CD8-positive, alpha-beta memory T cell (primary cell): Measurements from ENCODE around the gene MRAP2. TPM values are rescaled to one million over a fixed set of nuclear protein-coding genes. Genes with fewer than 3 reads are reported as not detected.

Experiments
- CTCF ChIA-PET: fragments of 350-600 bp; sonication (Branson Sonifier 250); formaldehyde crosslinking; loops from one replicate; lab custom pipeline; 2021; ENCODE audit warnings: antibody characterized with exemption; lab: Charles Lee
- POLR2A ChIA-PET: fragments of 350-600 bp; sonication (Branson Sonifier 250); formaldehyde crosslinking; loops from one replicate; lab custom pipeline; 2021; ENCODE audit warnings: antibody characterized with exemption; lab: Charles Lee
- DNase-seq, 5 donors: peaks; one replicate each; pipeline versions ENCODE4 v3.0.0 to v3.0.0-alpha.2; 2020 to 2022; ENCODE audit warnings: mixed read lengths in 1 of 5
- H3K27ac ChIP-seq: one replicate; pipeline ENCODE4 v1.7.0; 2013; ENCODE audit warnings: low read depth, mild to moderate bottlenecking, low read length, moderate library complexity
- H3K27me3 ChIP-seq: 2 replicates; pipeline ENCODE4 v1.7.0; 2013; ENCODE audit warnings: low read length, mild to moderate bottlenecking; ENCODE audit not compliant: insufficient read depth, poor library complexity, severe bottlenecking
- H3K36me3 ChIP-seq: 2 replicates; pipeline ENCODE4 v1.7.0; 2013; ENCODE audit warnings: mild to moderate bottlenecking, low read length, moderate library complexity; ENCODE audit not compliant: insufficient read depth
- H3K4me1 ChIP-seq: 2 replicates; pipeline ENCODE4 v1.7.0; 2013; ENCODE audit warnings: mild to moderate bottlenecking, low read length, moderate library complexity; ENCODE audit not compliant: insufficient read depth
- H3K4me3 ChIP-seq: 2 replicates; pipeline ENCODE4 v1.7.0; 2013; ENCODE audit warnings: mild to moderate bottlenecking, low read length
- H3K9me3 ChIP-seq: 2 replicates; pipeline ENCODE4 v1.7.0; 2013; ENCODE audit warnings: mild to moderate bottlenecking, low read length
- H3K27ac Mint-ChIP-seq, 8 donors: one replicate each; pipeline ENCODE4 v1.8.0; 2020 to 2021; ENCODE audit warnings: mixed read lengths in 8 of 8, mild to moderate bottlenecking in 6 of 8, inconsistent platforms in 3 of 8, moderate library complexity in 3 of 8
- H3K27me3 Mint-ChIP-seq, 2 donors: one replicate each; pipeline ENCODE4 v1.8.0; 2020 to 2021; ENCODE audit warnings: mixed read lengths in 2 of 2, mild to moderate bottlenecking in 1 of 2, moderate library complexity in 1 of 2
- H3K36me3 Mint-ChIP-seq, 3 donors: one replicate each; pipeline ENCODE4 v1.8.0; 2020 to 2021; ENCODE audit warnings: mixed read lengths in 3 of 3, inconsistent platforms in 1 of 3, mild to moderate bottlenecking in 1 of 3
- H3K4me1 Mint-ChIP-seq, 3 donors: one replicate each; pipeline ENCODE4 v1.8.0; 2020 to 2021; ENCODE audit warnings: mixed read lengths in 3 of 3, inconsistent platforms in 1 of 3, mild to moderate bottlenecking in 1 of 3
- H3K4me3 Mint-ChIP-seq, 7 donors: one replicate each; pipeline ENCODE4 v1.8.0; 2020 to 2021; ENCODE audit warnings: mixed read lengths in 7 of 7, mild to moderate bottlenecking in 6 of 7, moderate library complexity in 4 of 7, inconsistent platforms in 2 of 7
- H3K9me3 Mint-ChIP-seq, 5 donors: one replicate each; pipeline ENCODE4 v1.8.0; 2020 to 2022; ENCODE audit warnings: mixed read lengths in 5 of 5, mild to moderate bottlenecking in 3 of 5, moderate library complexity in 2 of 5, inconsistent platforms in 1 of 5
- polyA plus RNA-seq: library from polyadenylated mRNA; unstranded; fragments of 300-500 nt; fragmentation: Illumina TruSeq; gene quantifications from one replicate; pipeline ENCODE4 v1.2.3, GENCODE V29; 2021
- total RNA-seq, 2 experiments: library from RNA; stranded (reverse); gene quantifications; one replicate each; pipeline ENCODE4 v1.2.3, GENCODE V29; 2021

Gene MRAP2
- total and polyA plus RNA-seq, 3 experiments from 2014 or later = not detected

- Histone ChIP-seq H3K36me3 (no peaks in the 10 kb centered on the region), H3K27me3 (no peaks in the 10 kb centered on the region), H3K4me3 (no peak overlapping the region), H3K27ac (no peak overlapping the region), H3K9me3 (no peaks in the 10 kb centered on the region), H3K4me1 (no peaks in the 10 kb centered on the region)
- Mint-ChIP-seq H3K9me3 (peaks cover 0 to 10% (median 2%) of the 10 kb centered on the region in 5 donors), H3K4me3 (no peak overlapping the region), H3K36me3 (peaks cover 13 to 65% (median 48%) of the 10 kb centered on the region in 3 donors), H3K27ac (no peak overlapping the region), H3K4me1 (no peaks in the 10 kb centered on the region), H3K27me3 (peaks cover 0 to 1% of the 10 kb centered on the region in 2 donors)
- no peak for DNase-seq
- POLR2A ChIA-PET = no interaction called here
- CTCF ChIA-PET = no interaction called here
These were observed 101.7 kb downstream of the MRAP2 start for GRCh38 chr6:84135291-84135690.

GRCh38 chr6:84136364-84137050 is 102.9 kb downstream of the MRAP2 start:
- Histone ChIP-seq H3K36me3 (no peaks in the 10 kb centered on the region), H3K4me1 (no peaks in the 10 kb centered on the region), H3K4me3 (no peak overlapping the region), H3K27ac (no peak overlapping the region), H3K9me3 (no peaks in the 10 kb centered on the region), H3K27me3 (no peaks in the 10 kb centered on the region)
- peaks cover 0 to 7% (median 0%) of the 10 kb centered on the region in 5 donors for H3K9me3 Mint-ChIP-seq
- H3K4me3 Mint-ChIP-seq = no peak overlapping the region
- no peak for DNase-seq
- POLR2A ChIA-PET = no interaction called here
- H3K27ac Mint-ChIP-seq = no peak overlapping the region
- H3K27me3 Mint-ChIP-seq = peaks cover 0 to 1% of the 10 kb centered on the region in 2 donors
- no peaks in the 10 kb centered on the region for H3K4me1 Mint-ChIP-seq
- CTCF ChIA-PET = no interaction called here
- H3K36me3 Mint-ChIP-seq = peaks cover 20 to 59% (median 57%) of the 10 kb centered on the region in 3 donors

GRCh38 chr6:84137051-84137375 is 103.4 kb downstream of the MRAP2 start:
- CTCF ChIA-PET = no interaction called here

GRCh38 chr6:84137989-84138575 is 104.5 kb downstream of the MRAP2 start:
- Mint-ChIP-seq H3K36me3 (peaks cover 24 to 62% (median 50%) of the 10 kb centered on the region in 3 donors), H3K4me3 (no peak overlapping the region), H3K9me3 (peaks cover 0 to 2% (median 0%) of the 10 kb centered on the region in 5 donors), H3K27ac (no peak overlapping the region), H3K4me1 (no peaks in the 10 kb centered on the region), H3K27me3 (peaks cover 0 to 1% of the 10 kb centered on the region in 2 donors)
- H3K9me3 ChIP-seq = no peaks in the 10 kb centered on the region
- H3K4me1 ChIP-seq = no peaks in the 10 kb centered on the region
- H3K27me3 ChIP-seq = no peaks in the 10 kb centered on the region
- DNase-seq = no peak
- ChIA-PET POLR2A (no interaction called here), CTCF (no interaction called here)
- H3K4me3 ChIP-seq = no peak overlapping the region
- no peaks in the 10 kb centered on the region for H3K36me3 ChIP-seq
- H3K27ac ChIP-seq = no peak overlapping the region

More at GRCh38 chr6:84137051-84137375, 103.4 kb downstream of the MRAP2 start:
- Histone ChIP-seq H3K27ac (no peak overlapping the region), H3K27me3 (no peaks in the 10 kb centered on the region), H3K9me3 (no peaks in the 10 kb centered on the region), H3K4me1 (no peaks in the 10 kb centered on the region), H3K4me3 (no peak overlapping the region), H3K36me3 (no peaks in the 10 kb centered on the region)
- Mint-ChIP-seq H3K4me3 (no peak overlapping the region), H3K27ac (no peak overlapping the region), H3K27me3 (peaks cover 0 to 1% of the 10 kb centered on the region in 2 donors), H3K4me1 (no peaks in the 10 kb centered on the region), H3K36me3 (peaks cover 22 to 62% (median 56%) of the 10 kb centered on the region in 3 donors), H3K9me3 (peaks cover 0 to 7% (median 0%) of the 10 kb centered on the region in 5 donors)
- no peak for DNase-seq
- POLR2A ChIA-PET = no interaction called here

GRCh38 chr6:84139311-84139710 is 105.7 kb downstream of the MRAP2 start:
- POLR2A ChIA-PET = no interaction called here
- peaks cover 0 to 1% of the 10 kb centered on the region in 2 donors for H3K27me3 Mint-ChIP-seq

More at GRCh38 chr6:84139311-84139710, 105.7 kb downstream of the MRAP2 start:
- no peaks in the 10 kb centered on the region for H3K27me3 ChIP-seq
- no peak overlapping the region for H3K27ac ChIP-seq
- H3K36me3 ChIP-seq = no peaks in the 10 kb centered on the region
- no peak for DNase-seq
- Mint-ChIP-seq H3K27ac (no peak overlapping the region), H3K9me3 (no peaks in the 10 kb centered on the region), H3K4me3 (no peak overlapping the region), H3K4me1 (no peaks in the 10 kb centered on the region), H3K36me3 (peaks cover 26 to 63% (median 44%) of the 10 kb centered on the region in 3 donors)
- no peaks in the 10 kb centered on the region for H3K4me1 ChIP-seq
- CTCF ChIA-PET = no interaction called here
- H3K9me3 ChIP-seq = no peaks in the 10 kb centered on the region
- no peak overlapping the region for H3K4me3 ChIP-seq

Other genes starting within 250 kb of the MRAP2 start
- not detected for gene RIPPLY2, start 180.4 kb upstream of the MRAP2 start, total RNA-seq
- not detected for gene RIPPLY2, start 180.4 kb upstream of the MRAP2 start, polyA plus RNA-seq
- 10 to 100 TPM; 31.6 to 33.6 TPM for gene CYB5R4, start 174.1 kb upstream of the MRAP2 start, total RNA-seq
- 36.0 TPM for gene CYB5R4, start 174.1 kb upstream of the MRAP2 start, polyA plus RNA-seq
- 1 to 10 TPM; 5.5 to 6.0 TPM for gene CEP162, start 193.9 kb downstream of the MRAP2 start, total RNA-seq
- 5.6 TPM for gene CEP162, start 193.9 kb downstream of the MRAP2 start, polyA plus RNA-seq